Large intestine (tissue), 3 donors: ENCODE measurements around the gene XYLB. TPM values are rescaled to one million over a fixed set of nuclear protein-coding genes. Genes with fewer than 3 reads are reported as not detected.

Source experiments
- DNase-seq, 2 donors: peaks; one replicate each; pipeline versions ENCODE4 v3.0.0 to v3.0.0-alpha.2; 2013
- H3K27ac ChIP-seq: one replicate; pipeline ENCODE4 v1.5.1; 2013; ENCODE audit warnings: low read length
- H3K27me3 ChIP-seq: 2 replicates; pipeline ENCODE4 v1.6.1; 2013; ENCODE audit warnings: low read length; ENCODE audit not compliant: control insufficient read depth, insufficient read depth
- H3K36me3 ChIP-seq: 2 replicates; pipeline ENCODE4 v1.6.1; 2013; ENCODE audit warnings: low read length; ENCODE audit not compliant: control insufficient read depth, insufficient read depth
- H3K4me1 ChIP-seq: one replicate; pipeline ENCODE4 v1.6.1; 2013; ENCODE audit warnings: low read length; ENCODE audit not compliant: control insufficient read depth, insufficient read depth
- H3K4me3 ChIP-seq: one replicate; pipeline ENCODE4 v1.5.1; 2013; ENCODE audit warnings: low read length
- H3K9me3 ChIP-seq: one replicate; pipeline ENCODE4 v1.6.1; 2013; ENCODE audit warnings: mild to moderate bottlenecking, low read depth, low read length, moderate library complexity; ENCODE audit not compliant: control insufficient read depth
- WGBS: methylation state at CpG from one replicate; pipeline ENCODE4 v1.1.5; 2013; ENCODE audit warnings: low lambda C conversion rate; ENCODE audit not compliant: insufficient coverage; 5-methylcytosine and 5-hydroxymethylcytosine counted together
- polyA plus RNA-seq: library from polyadenylated mRNA; unstranded; fragments of 120-200 nt; gene quantifications from one replicate; pipeline ENCODE4 v1.2.1, GENCODE V29; 2013

XYLB gene
- polyA plus RNA-seq, 1 donor = 30.1 TPM

DNA sequence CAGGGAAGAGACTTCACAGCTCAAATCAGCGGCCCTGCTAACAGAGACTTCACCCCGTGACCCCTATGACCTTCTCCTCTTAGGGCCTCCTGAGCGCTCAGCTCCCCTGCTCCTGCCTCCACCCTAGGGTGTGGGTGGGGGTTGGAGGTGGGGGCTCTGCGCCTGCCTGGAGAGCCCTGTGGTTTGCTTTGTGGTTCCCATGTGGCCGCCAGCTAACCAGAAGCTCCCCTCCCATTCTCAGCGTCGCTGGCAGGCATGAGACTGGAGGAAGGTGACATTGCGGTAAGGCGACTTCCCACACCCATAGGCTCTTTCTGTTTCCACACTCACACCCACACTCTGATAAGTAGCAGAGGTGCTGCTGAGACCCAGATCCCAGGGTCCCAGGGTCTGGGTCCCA, 27.6 kb downstream of the XYLB start:
- DNase-seq = no peak
- Histone ChIP-seq H3K4me3 (no peak overlapping the region), H3K27me3 (no peaks in the 10 kb centered on the region), H3K4me1 (no peaks in the 10 kb centered on the region), H3K36me3 (peaks cover 94% of the 10 kb centered on the region), H3K9me3 (peaks cover 2% of the 10 kb centered on the region), H3K27ac (no peak overlapping the region)
- no CpG with 5 or more reads among the region's 9 CpGs for WGBS

DNA sequence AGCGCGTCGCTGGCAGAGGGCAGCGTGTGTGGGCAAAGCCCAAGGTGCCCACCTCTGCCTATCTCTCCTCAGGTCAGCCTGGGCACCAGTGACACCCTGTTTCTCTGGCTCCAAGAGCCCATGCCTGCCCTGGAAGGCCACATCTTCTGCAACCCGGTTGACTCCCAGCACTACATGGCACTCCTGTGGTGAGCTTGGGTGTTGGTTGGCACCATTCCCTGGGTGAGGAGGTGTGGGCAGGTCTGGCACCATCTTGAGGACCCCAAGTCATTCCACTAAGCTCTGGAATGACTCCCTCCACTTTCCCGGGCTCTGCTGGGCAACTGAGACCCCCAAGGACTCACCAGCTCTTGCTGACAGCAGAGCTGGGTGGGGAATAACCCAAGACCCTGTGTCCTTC, 28.5 kb downstream of the XYLB start:
- H3K36me3 ChIP-seq = peaks cover 94% of the 10 kb centered on the region

DNA sequence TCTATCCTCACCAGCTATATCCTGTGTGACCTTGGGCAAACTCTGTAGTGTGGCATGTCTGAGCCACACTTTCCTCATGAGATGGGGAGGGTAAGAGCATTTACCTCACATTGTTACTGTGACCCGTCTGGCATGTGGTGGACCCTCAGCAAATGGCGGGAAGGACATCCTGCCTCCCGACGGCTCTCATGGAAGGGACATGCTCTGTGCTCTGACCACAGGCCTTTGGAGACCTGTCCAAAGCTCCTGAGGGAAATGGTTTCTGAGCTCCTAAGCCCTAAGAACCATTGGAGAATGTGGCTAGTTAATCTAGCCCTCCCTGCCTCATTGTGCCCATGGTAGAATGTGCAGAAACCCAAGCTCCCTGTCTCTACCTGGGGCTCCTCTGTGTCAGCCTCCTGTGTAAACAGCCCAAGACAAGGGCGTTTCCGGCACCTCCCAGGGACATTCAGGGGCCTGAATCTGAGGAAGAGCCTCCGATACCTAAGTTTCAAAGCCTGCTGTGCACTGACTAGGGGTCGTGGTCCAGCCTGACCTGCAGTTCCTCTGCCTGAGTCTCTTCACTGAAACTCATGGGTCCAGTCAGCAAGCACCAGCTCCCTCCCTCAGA, 29.0 kb downstream of the XYLB start:
- no peaks in the 10 kb centered on the region for H3K4me1 ChIP-seq
- H3K9me3 ChIP-seq = peaks cover 3% of the 10 kb centered on the region
- no peaks in the 10 kb centered on the region for H3K27me3 ChIP-seq
- no peak for DNase-seq
- H3K27ac ChIP-seq = no peak overlapping the region
- H3K4me3 ChIP-seq = no peak overlapping the region
- no CpG with 5 or more reads among the region's 8 CpGs for WGBS
- H3K36me3 ChIP-seq = peaks cover 94% of the 10 kb centered on the region

More for the DNA sequence above, 28.5 kb downstream of the XYLB start:
- Histone ChIP-seq H3K27ac (no peak overlapping the region), H3K4me1 (no peaks in the 10 kb centered on the region), H3K4me3 (no peak overlapping the region), H3K27me3 (no peaks in the 10 kb centered on the region), H3K9me3 (peaks cover 3% of the 10 kb centered on the region)
- no peak for DNase-seq
- WGBS = no CpG with 5 or more reads among the region's 6 CpGs

DNA sequence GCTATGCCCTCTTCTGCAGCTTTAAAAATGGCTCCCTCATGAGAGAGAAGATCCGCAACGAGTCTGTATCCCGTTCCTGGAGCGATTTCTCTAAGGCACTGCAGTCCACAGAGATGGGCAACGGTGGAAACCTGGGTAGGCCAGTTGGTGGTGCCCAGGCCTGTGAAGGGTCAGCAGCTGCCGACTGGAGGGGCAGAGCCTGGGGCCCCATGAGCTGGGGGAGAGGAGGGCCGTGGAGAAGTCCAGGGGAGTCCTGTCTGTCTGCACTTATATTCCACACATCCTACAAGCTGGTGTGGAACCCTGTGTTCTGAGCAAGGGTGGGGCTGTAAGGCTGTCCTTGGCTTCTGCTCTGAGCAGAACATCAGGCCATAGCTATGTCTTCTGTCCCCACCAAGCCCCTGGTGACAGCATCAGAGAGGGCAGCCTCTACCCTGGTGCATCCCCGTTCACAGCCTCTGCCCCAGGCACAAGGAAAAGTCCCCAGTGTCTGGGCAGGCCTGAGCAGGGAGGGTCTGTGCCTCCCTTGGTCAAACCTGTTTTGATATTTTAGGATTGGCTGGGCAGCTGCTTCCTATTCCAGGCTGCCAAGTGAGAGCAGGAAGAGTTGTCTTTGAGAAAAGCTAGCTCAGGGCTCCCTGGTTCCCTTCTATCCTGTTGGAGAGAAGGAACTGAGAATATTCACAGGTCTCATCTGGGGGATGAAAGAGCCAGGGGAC, 29.7 kb downstream of the XYLB start:
- no peaks in the 10 kb centered on the region for H3K4me1 ChIP-seq

DNA sequence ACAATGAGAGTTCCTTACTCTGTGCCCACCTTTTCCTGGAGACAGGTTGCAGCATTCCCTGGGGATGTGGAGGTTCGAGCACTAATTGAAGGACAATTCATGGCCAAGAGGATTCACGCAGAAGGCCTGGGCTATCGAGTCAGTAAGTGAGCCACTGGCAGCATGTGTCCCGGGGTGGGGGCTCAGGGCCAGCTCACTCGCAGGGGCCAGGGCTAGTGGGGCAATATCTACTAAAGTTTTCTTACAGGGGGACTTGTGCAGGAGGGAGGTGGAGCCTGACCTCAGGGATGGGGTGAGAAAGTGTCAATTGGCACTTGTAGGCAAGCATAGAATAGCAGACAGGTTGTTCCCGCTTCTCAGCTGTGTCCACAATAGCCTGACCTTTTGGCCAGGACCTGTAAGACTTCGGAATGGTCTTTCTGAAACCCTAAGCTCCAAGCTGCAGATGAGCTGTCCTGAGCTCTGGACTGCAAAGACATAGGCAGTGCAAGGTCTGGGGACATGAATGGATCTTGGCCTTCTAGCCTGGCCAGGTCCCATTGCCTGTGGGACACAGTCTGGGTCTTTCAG, 32.7 kb downstream of the XYLB start:
- no CpG with 5 or more reads among the region's 7 CpGs for WGBS
- Histone ChIP-seq H3K36me3 (peaks cover 89% of the 10 kb centered on the region), H3K27me3 (no peaks in the 10 kb centered on the region), H3K4me1 (no peaks in the 10 kb centered on the region), H3K4me3 (no peak overlapping the region), H3K9me3 (peaks cover 3% of the 10 kb centered on the region), H3K27ac (no peak overlapping the region)
- no peak for DNase-seq

More for the DNA sequence above, 29.7 kb downstream of the XYLB start:
- DNase-seq = no peak
- Histone ChIP-seq H3K27ac (no peak overlapping the region), H3K36me3 (peaks cover 94% of the 10 kb centered on the region), H3K4me3 (no peak overlapping the region), H3K9me3 (peaks cover 3% of the 10 kb centered on the region), H3K27me3 (no peaks in the 10 kb centered on the region)
- no CpG with 5 or more reads among the region's 8 CpGs for WGBS

DNA sequence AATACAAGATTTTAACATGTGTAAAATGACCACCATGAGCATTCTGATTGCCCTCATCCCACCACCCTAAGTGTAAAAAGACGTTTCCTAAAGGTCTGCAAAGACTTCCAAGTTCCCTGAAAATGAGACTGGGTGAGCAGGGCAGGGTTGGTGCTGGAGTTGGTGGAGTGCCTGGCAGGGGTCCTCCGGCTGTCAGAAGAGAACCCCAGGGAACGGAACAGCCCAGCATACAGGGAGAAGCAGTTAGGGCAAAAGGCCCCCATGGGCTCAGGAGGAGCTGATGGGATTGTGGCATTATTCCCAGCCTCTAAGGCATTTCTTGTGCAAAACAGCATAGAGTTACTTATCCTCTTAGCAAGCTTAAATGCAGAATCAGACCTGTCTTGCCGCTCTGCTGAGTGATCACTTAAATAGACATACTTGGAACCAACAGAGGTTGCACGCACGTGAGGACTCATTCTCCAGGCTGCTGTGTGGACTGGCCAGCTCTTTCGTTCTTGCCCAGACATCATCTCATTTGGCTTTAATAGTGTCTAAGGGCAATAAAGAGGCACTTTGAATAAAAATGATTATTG, 36.0 kb downstream of the XYLB start:
- Histone ChIP-seq H3K36me3 (peaks cover 72% of the 10 kb centered on the region), H3K27me3 (no peaks in the 10 kb centered on the region), H3K4me3 (no peak overlapping the region), H3K27ac (no peak overlapping the region), H3K4me1 (no peaks in the 10 kb centered on the region), H3K9me3 (peaks cover 16% of the 10 kb centered on the region)
- no CpG with 5 or more reads among the region's 7 CpGs for WGBS
- no peak for DNase-seq

DNA sequence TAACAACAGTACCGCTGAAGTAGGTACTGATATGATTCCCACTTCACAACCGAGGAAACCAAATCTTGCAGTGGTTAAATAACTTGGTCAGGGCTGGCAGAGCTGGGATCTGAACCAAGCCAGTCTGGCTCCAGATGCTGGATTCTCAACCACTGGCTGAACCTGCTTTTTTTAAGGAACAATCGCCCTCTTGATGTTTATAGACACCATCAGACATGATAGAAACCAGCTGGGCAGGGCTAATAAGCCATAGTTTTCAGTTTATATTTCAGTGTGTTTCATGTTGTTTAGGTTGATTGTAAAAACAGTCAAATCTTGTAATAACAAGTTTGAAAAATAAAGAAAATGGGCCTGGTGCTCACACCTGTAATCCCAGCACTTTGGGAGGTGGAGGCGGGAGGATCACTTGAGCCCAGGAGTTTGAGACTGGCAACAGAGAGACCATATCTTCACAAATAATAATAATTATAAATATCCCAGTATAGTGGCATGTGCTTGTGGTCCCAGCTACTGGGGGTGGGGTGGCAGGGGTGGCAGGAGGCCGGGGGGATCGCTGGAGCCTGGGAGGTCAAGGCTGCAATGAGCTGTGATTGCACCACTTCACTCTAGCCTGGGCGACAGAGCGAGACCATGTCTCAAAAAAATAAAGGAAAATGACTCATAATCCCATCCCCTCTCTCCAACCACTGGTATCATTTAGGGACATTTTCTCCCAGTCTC, 36.7 kb downstream of the XYLB start:
- H3K9me3 ChIP-seq = peaks cover 16% of the 10 kb centered on the region
- H3K27ac ChIP-seq = no peak overlapping the region
- H3K27me3 ChIP-seq = no peaks in the 10 kb centered on the region
- no peak overlapping the region for H3K4me3 ChIP-seq
- no CpG with 5 or more reads among the region's 8 CpGs for WGBS
- DNase-seq = no peak
- peaks cover 65% of the 10 kb centered on the region for H3K36me3 ChIP-seq
- no peaks in the 10 kb centered on the region for H3K4me1 ChIP-seq

DNA sequence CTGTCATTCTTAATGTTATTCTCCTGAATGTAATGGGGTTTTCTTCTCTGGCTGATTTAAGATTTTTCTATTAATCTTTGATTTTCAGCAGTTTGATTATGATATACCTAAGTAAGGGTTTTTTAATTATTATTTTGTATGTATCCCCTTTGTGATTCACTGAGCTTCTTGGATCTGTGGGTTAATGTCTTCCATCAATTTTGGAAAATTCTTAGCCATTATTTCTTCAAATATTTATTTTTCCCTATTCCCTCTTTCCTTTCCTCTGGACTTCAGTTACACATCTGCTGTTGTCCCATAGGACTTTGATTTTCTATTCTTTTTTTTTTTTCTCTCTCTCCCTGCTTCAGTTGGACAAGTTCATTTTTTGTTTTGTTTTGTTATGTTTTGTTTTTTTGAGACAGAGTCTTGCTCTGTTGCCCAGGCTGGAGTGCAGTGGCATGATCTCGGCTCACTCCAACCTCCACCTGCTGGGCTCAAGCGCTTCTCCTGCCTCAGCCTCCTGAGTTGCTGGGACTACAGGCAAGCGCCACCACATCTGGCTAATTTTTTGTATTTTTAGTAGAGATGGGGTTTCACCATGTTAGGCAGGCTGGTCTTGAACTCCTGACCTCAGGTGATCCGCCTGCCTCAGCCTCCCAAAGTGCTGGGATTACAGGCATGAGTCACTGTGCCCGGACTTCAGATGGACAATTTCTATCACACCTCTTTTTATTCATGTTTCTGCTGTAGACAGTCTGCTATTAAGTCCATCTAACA, 40.6 kb downstream of the XYLB start:
- Histone ChIP-seq H3K27me3 (no peaks in the 10 kb centered on the region), H3K4me3 (no peak overlapping the region), H3K27ac (no peak overlapping the region), H3K4me1 (no peaks in the 10 kb centered on the region), H3K36me3 (peaks cover 41% of the 10 kb centered on the region), H3K9me3 (peaks cover 13% of the 10 kb centered on the region)
- 83% methylated on average over 1 of the region's 5 CpGs for WGBS
- DNase-seq = no peak

DNA sequence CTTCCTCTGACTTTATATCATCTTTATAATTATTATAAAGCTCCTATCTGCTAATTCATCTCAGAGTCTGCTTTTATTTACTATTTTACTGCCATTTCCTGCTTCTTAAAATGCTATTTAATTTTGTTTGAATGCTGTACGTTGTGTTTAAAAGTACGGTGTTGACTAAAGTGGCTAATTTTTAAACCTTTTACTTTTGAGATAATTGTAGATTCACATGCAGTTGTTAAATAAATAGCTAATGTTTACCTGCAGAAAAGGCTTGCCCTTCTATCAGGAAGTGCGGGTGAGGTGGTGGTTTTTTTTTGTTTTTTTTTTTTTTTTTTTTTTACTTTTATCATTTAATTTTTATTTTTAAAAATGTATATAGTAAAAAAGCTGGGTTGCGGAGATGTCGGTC, 41.3 kb downstream of the XYLB start:
- Histone ChIP-seq H3K27me3 (no peaks in the 10 kb centered on the region), H3K9me3 (peaks cover 13% of the 10 kb centered on the region), H3K4me3 (no peak overlapping the region), H3K27ac (no peak overlapping the region), H3K4me1 (no peaks in the 10 kb centered on the region), H3K36me3 (peaks cover 36% of the 10 kb centered on the region)
- DNase-seq = no peak
- WGBS = 72% methylated on average over 2 of the region's 5 CpGs
